VCaP (cell line): ENCODE results near the gene PTP4A2.

Experiments
- H3K27ac ChIP-seq: fragments of 450-650 bp; 2 replicates; pipeline ENCODE4 v1.5.1; 2017
- CTCF ChIP-seq: fragments of 450-650 bp; conservative IDR thresholded peaks from 2 replicates; pipeline ENCODE4 v1.5.1; 2017; ENCODE audit warnings: mild to moderate bottlenecking, moderate library complexity

The PTP4A2 gene

DNA sequence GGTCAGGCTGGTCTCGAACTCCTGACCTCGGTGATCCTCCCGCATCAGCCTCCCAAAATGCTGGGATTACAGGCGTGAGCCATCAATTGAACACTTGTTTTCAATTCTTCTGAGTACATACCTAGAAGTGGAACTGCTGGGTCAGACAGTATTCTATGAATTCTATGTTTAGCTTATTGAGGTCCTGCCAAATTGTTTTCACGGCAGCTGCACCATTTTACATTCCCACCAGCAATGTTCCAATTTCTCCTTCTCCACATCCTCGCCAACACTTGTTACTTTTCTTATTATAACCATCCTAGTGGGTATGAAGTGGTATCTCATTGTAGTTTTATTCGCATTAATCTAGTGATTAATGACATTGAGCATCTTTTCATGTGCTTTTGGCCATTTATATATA is 49.9 kb downstream of the PTP4A2 start:
- no peak for TF ChIP-seq CTCF
- no peak overlapping the region for H3K27ac ChIP-seq

DNA sequence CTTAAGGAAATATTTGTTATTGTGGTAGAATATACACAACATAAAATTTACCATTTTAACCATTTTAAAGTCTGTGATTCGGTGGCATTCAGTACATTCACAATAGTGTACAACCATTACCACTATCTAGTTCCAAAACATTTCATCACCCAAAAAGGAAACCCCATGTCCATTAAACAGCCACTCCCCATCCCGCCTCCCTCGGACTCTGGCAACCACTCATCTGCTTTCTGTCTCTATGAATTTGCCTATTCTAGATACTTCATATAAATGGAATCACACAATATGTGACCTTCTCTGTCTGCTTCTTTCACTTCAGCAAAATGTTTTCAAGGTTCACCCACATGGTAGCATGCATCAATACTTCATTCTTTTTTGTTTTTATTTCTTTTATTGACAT is 51.3 kb downstream of the PTP4A2 start:
- H3K27ac ChIP-seq = no peak overlapping the region
- no peak for TF ChIP-seq CTCF

DNA sequence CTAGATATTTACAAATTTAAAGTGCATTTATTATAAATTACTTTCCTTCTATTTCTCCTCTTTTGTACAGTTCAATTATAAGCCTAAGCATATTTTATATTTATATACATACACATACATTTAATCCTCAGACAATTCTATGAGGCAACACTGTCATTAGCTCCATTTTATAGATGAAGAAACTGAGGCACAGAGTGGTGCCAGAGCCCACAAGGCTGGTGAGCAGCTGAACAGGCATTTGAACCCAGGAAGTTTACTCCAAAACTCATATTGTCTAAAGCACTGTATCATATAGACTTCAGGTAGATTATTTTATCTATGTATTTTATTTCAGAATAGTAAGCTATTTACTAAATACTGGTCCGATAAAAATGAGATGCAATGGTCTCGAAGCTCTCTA is 52.3 kb downstream of the PTP4A2 start:
- TF ChIP-seq CTCF = no peak
- H3K27ac ChIP-seq = no peak overlapping the region

- TF ChIP-seq CTCF = no peak
- H3K27ac ChIP-seq = no peak overlapping the region
These were observed 54.7 kb downstream of the PTP4A2 start for GRCh38 chr1:31883357-31883942.

- TF ChIP-seq CTCF = no peak
- H3K27ac ChIP-seq = peak overlapping the region; percentile 73
These were observed 56.5 kb downstream of the PTP4A2 start for GRCh38 chr1:31881688-31882000.

DNA sequence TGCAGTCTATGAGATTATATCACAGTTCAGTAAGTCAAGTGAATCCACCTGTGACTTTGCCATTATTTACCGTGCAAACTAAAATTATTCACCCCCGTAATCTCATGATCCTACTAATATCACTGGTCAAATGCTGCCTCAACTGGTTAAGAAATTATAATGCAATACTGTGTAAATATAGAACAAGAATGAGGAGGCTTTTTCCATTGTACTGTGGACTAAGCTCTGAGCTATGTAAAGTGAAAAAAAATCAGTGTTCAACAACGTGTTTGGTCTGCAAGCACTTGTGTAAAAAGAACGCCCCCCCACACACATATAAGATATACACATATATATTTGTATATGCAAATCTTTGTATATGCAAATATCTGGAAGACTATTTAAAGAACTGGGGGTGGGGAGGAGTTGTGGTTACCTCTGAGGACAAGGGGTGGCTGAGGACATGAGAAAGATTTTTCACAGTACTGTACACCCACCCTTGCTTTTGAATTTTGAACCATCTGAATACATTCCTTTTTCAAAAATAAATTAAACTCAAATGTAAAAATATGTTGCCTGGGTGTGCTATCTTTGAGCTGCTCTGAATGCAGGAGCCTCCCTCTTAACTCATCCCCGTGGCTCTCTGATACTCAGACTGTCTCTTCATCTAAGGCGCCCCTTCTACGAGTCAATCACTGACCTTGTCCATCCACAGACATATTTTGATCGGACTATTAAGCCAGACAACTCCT is 57.0 kb downstream of the PTP4A2 start:
- peak; percentile 13; the same call in 1 of the 2 replicates for TF ChIP-seq CTCF
- peak overlapping the region; percentile 73 for H3K27ac ChIP-seq

GRCh38 chr1:31879981-31880608 is 58.1 kb downstream of the PTP4A2 start:
- no peak for TF ChIP-seq CTCF
- H3K27ac ChIP-seq = peak overlapping the region; percentile 73
